ENCODE results near the gene RCSD1. TPM values are rescaled to one million over a fixed set of nuclear protein-coding genes. Genes with fewer than 3 reads are reported as not detected.
"Not testable (repeated sequence)": the region's sequence is repeated elsewhere in the genome, so short reads cannot be mapped to it uniquely, and the experiment has no call there.

Gene RCSD1
- 41.6 TPM for total RNA-seq
- long read RNA-seq, transcript RCSD1-202 (7 exons, 3,135 nt) = major isoform, 47 of 69 reads
- long read RNA-seq, transcript RCSD1-206 (6 exons, 3,044 nt) = minor isoform, 5 of 69 reads
- long read RNA-seq, partial matches to known transcripts = 8 of 69 reads
- long read RNA-seq, other reads (novel, unspliced or antisense) = 9 of 69 reads

DNA sequence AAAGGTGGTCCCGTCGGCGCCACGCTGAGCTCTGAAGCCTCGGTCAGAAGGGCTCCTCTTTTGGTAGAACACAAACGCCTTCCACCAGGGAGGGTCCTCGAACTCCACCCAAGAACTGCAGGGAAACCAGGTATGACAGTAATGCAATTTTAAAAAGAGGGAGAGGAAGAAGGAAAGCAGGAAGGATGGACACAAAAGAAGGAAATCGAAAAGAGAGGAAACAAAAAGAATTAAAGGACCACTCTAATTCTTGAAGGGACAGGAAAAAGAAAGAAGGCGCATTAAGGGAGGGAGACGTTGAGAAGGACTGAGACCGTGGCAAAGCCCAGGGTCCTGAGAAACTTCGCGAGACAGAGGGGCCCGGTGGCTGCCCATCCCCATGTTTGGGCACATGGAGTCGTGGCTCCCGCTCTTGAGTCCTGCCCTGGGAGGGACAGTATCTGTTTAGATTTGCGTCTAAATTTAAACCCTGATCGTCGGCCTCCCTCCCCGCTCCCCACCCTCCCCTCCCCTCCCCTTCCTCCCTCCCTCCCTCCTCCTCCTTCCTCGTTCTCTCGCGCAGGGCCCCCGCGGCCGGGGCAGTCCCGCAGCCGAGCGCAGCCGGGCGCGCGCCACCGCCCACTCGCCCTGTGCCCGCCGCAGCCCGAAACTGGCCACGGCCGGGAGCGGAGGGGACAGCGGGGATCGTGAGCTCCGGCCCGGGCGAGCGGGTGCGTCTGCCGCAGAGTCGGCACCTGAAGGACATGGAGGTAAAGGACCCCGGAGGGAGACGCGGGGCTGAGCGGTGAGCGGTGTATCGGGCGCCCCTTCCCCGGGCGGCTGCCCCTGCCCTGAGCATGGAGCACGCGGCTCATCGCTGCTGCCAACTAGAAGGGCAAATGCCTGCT lies at the start of gene RCSD1:
TSS of gene RCSD1 (plus strand) at position 552 of the 887 bp plus-strand sequence. CDS start at position 744, 192 bp downstream.
- intact Hi-C loops (cut with DNase I) = loop anchor here (2.0 kb wide), 1 partner anchor 21 kb away; no protein-coding TSS in a partner anchor
- DNase-seq (ENCODE audit: missing footprints) = peak; percentile 89
- peak; percentile 79 for ATAC-seq

- DNase-seq (ENCODE audit: missing footprints) = no peak
- intact Hi-C loops (cut with DNase I) = no loop called here
- no peak for ATAC-seq
Observed at GRCh38 chr1:167582064-167582463, 48.0 kb upstream of the RCSD1 start.

DNA sequence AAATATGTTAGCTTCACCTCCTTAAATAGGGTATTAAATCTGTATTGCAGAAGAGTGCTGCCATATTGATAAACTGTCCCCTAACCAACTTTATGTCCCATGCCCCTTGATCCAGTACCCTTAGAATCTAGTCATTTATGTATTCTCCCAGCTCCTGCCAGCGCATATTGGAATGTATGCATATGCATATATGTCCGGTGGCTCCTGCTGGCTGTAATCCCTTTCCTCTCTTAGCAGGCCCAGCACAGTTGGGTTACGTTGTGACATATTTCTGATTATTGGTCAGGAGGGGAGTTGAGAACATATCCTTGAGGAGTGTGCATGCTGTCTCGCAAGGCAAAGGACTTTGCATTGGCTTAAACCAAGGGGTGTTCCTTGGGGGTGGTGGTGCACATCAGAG lies 47.3 kb upstream of the RCSD1 start:
- intact Hi-C loops (cut with DNase I) = no loop called here
- DNase-seq (ENCODE audit: missing footprints) (no peak), ATAC-seq (no peak)

DNA sequence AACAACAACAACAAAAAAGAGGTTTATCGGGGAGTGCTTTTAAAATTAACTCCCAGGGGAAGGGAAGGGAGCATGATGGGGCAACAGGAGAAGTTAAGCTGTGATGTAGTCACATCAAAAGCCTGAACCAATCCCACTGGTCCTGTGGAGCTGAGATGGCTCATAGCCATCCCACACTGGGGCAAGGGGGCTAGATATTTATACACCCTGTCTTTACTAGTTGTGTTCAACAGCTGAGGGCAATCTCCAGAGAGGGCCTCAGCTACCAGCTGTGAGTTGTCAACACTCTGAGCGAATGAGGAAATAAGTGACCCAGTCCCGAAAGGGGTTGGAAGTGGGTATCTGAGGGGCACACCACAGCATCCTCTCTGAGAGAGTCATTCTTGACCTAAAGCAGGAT lies 45.5 kb upstream of the RCSD1 start:
- intact Hi-C loops (cut with DNase I) = no loop called here
- DNase-seq (ENCODE audit: missing footprints) = no peak
- no peak for ATAC-seq

GRCh38 chr1:167587342-167587741 lies 42.7 kb upstream of the RCSD1 start:
- no peak for DNase-seq (ENCODE audit: missing footprints)
- intact Hi-C loops (cut with DNase I) = no loop called here
- no peak for ATAC-seq

GRCh38 chr1:167587872-167588271 lies 42.2 kb upstream of the RCSD1 start:
- intact Hi-C loops (cut with DNase I) = no loop called here
- ATAC-seq = no peak
- DNase-seq (ENCODE audit: missing footprints) = no peak

GRCh38 chr1:167588361-167588760 lies 41.7 kb upstream of the RCSD1 start:
- DNase-seq (ENCODE audit: missing footprints) = no peak
- intact Hi-C loops (cut with DNase I) = no loop called here
- ATAC-seq = no peak

GRCh38 chr1:167592475-167592874 lies 37.6 kb upstream of the RCSD1 start:
- ATAC-seq = no peak
- DNase-seq (ENCODE audit: missing footprints) = no peak
- intact Hi-C loops (cut with DNase I) = loop anchor here (10.0 kb wide), 1 partner anchor 212 kb away; no protein-coding TSS in a partner anchor

GRCh38 chr1:167593860-167594259 lies 36.2 kb upstream of the RCSD1 start:
- DNase-seq (ENCODE audit: missing footprints) (no peak), ATAC-seq (no peak)
- intact Hi-C loops (cut with DNase I) = loop anchor here (10.0 kb wide), 1 partner anchor 211 kb away; no protein-coding TSS in a partner anchor

DNA sequence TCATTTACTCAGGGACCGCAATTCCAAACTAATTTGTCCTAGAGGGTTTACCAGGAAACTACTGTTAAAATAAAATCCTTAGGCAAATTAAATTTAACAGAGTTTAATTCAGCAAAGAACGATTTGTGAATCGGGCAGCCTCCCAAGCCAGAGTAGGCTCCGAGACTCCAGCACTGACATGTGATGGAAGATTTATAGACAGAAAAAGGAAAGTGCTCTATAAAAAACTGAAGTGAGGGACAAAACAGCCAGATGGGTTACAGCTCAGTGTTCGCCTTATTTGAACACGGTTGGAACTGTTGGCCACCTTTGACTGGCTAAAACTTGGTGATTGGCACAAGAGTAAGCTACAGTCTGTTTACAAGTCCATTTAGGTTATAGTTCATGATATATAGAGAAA lies 35.2 kb upstream of the RCSD1 start:
- intact Hi-C loops (cut with DNase I) = loop anchor here (10.0 kb wide), 1 partner anchor 210 kb away; no protein-coding TSS in a partner anchor
- DNase-seq (ENCODE audit: missing footprints) (no peak), ATAC-seq (no peak)

DNA sequence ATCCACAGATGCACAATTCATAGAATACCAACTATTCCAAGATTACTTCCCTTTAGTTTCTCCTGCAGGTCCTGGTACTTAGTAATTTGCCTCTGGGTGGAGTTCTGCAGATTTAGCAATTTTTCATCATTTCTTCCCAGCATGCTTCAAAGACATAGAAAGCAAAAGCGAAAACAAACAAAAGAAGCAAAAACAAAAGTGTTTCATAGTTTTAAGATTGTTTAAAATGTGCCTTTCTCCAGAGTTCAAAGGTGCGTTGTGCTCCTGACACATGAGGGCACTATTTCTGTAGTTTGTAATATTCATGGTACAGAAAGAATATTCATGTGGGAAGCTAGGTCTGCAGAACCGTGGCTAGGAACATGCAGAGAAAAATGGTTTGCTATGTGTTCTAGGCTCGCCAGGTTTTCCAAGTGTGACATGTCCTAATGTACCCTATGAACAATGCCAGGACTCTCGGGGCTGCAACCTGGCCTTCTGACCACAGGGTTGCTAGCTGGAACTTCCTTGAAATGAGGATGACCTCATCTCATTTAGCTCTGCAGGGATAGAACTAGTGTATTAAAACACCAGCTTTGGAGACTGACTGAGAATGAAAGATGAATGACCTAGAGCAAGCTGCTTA lies 30.0 kb upstream of the RCSD1 start:
- intact Hi-C loops (cut with DNase I) = loop anchor here (1.0 to 10.0 kb wide), 2 partner anchors 88 to 205 kb away; no protein-coding TSS in a partner anchor
- DNase-seq (ENCODE audit: missing footprints) (peak; percentile 75), ATAC-seq (peak; percentile 70)

DNA sequence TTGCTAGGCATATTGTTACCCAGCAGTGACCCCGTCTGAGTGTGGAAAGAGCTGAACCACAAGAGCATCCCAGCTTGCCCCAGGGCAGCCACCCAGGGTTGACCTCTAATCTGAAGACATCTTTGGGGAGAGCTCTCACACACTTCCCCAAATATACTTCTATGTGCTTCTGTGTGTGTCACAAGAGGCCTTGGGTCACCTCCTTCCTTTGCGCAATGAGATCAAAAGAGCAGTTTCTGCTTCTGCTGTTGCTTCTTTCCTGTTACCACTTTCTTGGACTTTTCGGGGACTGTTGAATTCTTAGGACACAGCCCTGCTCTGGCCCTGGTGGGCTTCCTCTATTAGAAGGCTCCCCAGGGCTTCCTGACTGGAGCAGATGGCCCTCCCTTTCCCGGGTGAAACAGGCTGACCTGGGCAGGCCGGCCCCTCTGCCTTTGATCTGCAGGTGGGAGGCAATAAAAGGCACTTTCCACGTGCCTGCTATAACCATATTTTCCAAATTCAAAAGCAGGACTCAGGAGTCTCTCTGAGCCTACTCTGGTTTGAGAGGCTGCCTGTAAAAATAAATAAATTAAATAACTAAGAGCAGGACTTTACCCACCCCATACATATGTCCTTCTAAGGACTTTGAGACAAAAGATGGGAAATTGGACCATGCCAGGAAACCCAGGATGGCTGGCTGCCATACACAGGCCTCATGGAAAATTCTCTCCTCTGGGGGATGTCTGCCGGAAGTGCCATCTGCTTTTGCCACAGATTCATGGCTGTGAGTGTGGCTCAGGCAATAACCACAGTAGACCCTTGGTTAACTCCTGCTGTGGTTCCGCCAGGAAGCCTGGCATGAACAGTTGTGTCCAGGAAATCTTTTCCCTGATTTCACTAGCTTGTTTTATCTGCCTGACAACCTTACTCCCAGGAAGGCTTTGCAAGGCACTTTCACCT lies 28.3 kb upstream of the RCSD1 start:
- DNase-seq (ENCODE audit: missing footprints) (peak; percentile 86), ATAC-seq (peak; percentile 74)
- intact Hi-C loops (cut with DNase I) = no loop called here

DNA sequence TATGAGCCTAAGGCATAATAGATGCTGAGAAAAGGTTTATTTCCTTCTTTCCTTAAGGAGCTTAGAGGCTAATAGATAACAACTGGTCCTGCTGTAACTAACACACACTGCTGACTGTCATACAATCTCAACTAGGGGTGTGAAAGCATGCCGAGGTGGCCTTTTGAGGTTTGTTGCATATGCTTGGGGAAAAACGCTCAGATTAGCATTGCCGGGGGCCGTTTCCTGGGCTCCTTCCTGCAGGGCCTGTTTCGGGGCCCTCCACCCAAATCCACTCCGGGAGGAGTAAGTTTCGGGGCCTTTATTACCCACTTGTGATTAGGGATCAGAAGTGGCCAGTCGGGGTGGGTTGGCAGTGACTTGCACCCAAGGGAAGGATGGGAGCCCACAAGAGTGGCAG lies 27.2 kb upstream of the RCSD1 start:
- DNase-seq (ENCODE audit: missing footprints) (no peak), ATAC-seq (no peak)
- intact Hi-C loops (cut with DNase I) = no loop called here

GRCh38 chr1:167605576-167605975 lies 24.5 kb upstream of the RCSD1 start:
- ATAC-seq (no peak), DNase-seq (ENCODE audit: missing footprints) (no peak)
- intact Hi-C loops (cut with DNase I) = no loop called here

GRCh38 chr1:167611983-167612382 lies 18.0 kb upstream of the RCSD1 start:
- ATAC-seq (no peak), DNase-seq (ENCODE audit: missing footprints) (no peak)
- intact Hi-C loops (cut with DNase I) = no loop called here

DNA sequence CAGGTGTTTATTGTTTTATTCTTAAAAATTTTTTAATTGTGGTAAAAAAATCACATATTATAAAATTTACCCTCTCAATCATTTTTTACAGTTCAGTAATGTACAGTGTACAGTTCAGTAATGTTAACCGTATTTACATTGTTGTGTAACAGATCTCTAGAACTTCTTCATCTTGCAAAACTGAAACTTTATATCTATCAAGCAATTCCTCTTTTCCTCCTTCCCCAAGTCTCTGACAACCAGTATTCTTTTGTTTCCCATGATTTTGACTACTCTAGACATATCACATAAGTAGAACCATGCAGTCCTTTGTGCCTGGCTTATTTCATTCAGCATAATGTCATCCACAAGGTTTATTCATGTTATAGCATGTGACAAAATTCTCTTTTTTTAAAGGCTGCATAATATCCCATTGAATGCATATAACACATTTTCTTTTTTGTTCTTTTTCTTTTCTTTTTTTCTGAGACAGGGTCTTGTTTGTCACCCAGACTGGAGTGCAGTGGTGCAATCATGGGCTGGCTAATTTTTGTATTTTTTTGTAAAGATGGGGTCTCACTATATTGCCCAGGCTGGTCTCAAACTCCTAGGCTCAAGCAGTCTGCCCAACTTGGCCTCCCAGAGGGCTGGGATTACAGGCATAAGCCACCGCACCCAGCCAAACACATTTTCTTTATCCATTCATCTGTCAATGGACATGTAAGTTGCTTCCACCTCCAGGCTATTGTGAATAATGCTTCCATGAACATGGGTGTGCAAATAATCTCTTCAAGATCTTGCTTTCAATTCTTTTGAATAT lies 17.2 kb upstream of the RCSD1 start:
- intact Hi-C loops (cut with DNase I) = no loop called here
- ATAC-seq (no peak), DNase-seq (ENCODE audit: missing footprints) (no peak)

- ATAC-seq; DNase-seq (ENCODE audit: missing footprints); intact Hi-C loops (cut with DNase I): not testable (repeated sequence)
Observed at GRCh38 chr1:167613984-167614383, 16.0 kb upstream of the RCSD1 start.

DNA sequence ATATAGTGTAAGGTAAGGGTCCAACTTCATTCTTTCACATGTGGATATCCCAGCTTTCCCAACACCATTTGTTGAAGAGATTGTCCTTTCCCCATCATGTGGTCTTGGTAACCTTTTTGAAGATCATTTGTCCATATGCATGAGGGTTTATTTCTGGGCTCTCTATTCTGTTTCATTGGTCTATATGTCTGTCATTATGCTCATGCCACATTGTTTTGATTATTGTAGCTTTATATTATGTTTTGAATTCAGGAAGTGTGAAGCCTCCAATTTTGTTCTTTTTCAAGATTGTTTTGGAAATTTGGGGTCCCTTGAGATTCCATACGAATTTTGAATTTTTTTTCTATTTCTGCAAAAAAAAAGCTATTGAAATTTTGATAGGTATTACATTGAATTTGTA lies 15.2 kb upstream of the RCSD1 start:
- ATAC-seq = no peak
- no peak for DNase-seq (ENCODE audit: missing footprints)
- intact Hi-C loops (cut with DNase I) = no loop called here
